Progenitor cell of endocrine pancreas (in vitro differentiated cells): ENCODE data around the gene AP1AR. TPM values are rescaled to one million over a fixed set of nuclear protein-coding genes. Genes with fewer than 3 reads are reported as not detected.
"Not testable (repeated sequence)": the region's sequence is repeated elsewhere in the genome, so short reads cannot be mapped to it uniquely, and the experiment has no call there.

ENCODE experiments used
- DNase-seq: peaks from one replicate; pipeline ENCODE4 v3.0.0; 2021; ENCODE audit warnings: low spot score; ENCODE audit not compliant: unreplicated experiment
- H3K27ac Mint-ChIP-seq: 2 replicates; pipeline ENCODE4 v1.8.0; 2021; ENCODE audit warnings: mild to moderate bottlenecking, moderate library complexity, mixed read lengths
- H3K27me3 Mint-ChIP-seq: 2 replicates; pipeline ENCODE4 v1.8.0; 2021; ENCODE audit warnings: mixed read lengths
- H3K36me3 Mint-ChIP-seq: 2 replicates; pipeline ENCODE4 v1.8.0; 2022; ENCODE audit warnings: mixed read lengths; ENCODE audit not compliant: insufficient read depth
- H3K4me1 Mint-ChIP-seq: 2 replicates; pipeline ENCODE4 v1.8.0; 2021; ENCODE audit warnings: low read depth, mixed read lengths
- H3K4me3 Mint-ChIP-seq: 2 replicates; pipeline ENCODE4 v1.8.0; 2021; ENCODE audit warnings: low read depth, mild to moderate bottlenecking, moderate library complexity, mixed read lengths
- H3K9me3 Mint-ChIP-seq: 2 replicates; pipeline ENCODE4 v1.8.0; 2021; ENCODE audit warnings: low read depth, mixed read lengths
- CTCF ChIP-seq: fragments of 200-600 bp; sonication (generic); IDR thresholded peaks from one replicate; pipeline ENCODE4 v1.5.0; 2021; ENCODE audit warnings: antibody characterized with exemption, mild to moderate bottlenecking; ENCODE audit not compliant: unreplicated experiment
- total RNA-seq: library from RNA; stranded (reverse); gene quantifications from 2 replicates; pipeline ENCODE4 v1.2.1, GENCODE V29; 2021

AP1AR gene
- total RNA-seq, 1 donor from 2014 or later = 17.0 TPM

GRCh38 chr4:112201915-112202505 lies 29.6 kb upstream of the AP1AR start:
- H3K36me3 Mint-ChIP-seq = no peaks in the 10 kb centered on the region
- TF ChIP-seq CTCF = no peak
- DNase-seq = no peak
- H3K4me3 Mint-ChIP-seq = no peak overlapping the region
- no peaks in the 10 kb centered on the region for H3K27me3 Mint-ChIP-seq
- peaks cover 4% of the 10 kb centered on the region for H3K4me1 Mint-ChIP-seq
- no peak overlapping the region for H3K27ac Mint-ChIP-seq
- no peaks in the 10 kb centered on the region for H3K9me3 Mint-ChIP-seq

GRCh38 chr4:112203593-112203992 lies 28.0 kb upstream of the AP1AR start:
- Mint-ChIP-seq H3K4me1 (peaks cover 4% of the 10 kb centered on the region), H3K4me3 (no peak overlapping the region), H3K27me3 (no peaks in the 10 kb centered on the region), H3K9me3 (no peaks in the 10 kb centered on the region), H3K36me3 (no peaks in the 10 kb centered on the region), H3K27ac (no peak overlapping the region)
- no peak for DNase-seq
- TF ChIP-seq CTCF = no peak

GRCh38 chr4:112206431-112206830 lies 25.2 kb upstream of the AP1AR start:
- no peak for TF ChIP-seq CTCF
- no peak for DNase-seq
- Mint-ChIP-seq H3K27me3 (no peaks in the 10 kb centered on the region), H3K4me1 (peaks cover 4% of the 10 kb centered on the region), H3K4me3 (no peak overlapping the region), H3K36me3 (no peaks in the 10 kb centered on the region), H3K9me3 (no peaks in the 10 kb centered on the region), H3K27ac (no peak overlapping the region)

GRCh38 chr4:112208137-112209095 lies 23.2 kb upstream of the AP1AR start:
- DNase-seq, H3K27me3 Mint-ChIP-seq, H3K36me3 Mint-ChIP-seq, H3K27ac Mint-ChIP-seq, H3K9me3 Mint-ChIP-seq, H3K4me1 Mint-ChIP-seq, H3K4me3 Mint-ChIP-seq: not testable (repeated sequence)

- no peak for TF ChIP-seq CTCF
Measured at GRCh38 chr4:112210777-112211176, 20.8 kb upstream of the AP1AR start.

More at GRCh38 chr4:112210777-112211176, 20.8 kb upstream of the AP1AR start:
- no peaks in the 10 kb centered on the region for H3K9me3 Mint-ChIP-seq
- H3K27me3 Mint-ChIP-seq = no peaks in the 10 kb centered on the region
- no peaks in the 10 kb centered on the region for H3K4me1 Mint-ChIP-seq
- H3K36me3 Mint-ChIP-seq = no peaks in the 10 kb centered on the region
- no peak for DNase-seq
- no peak overlapping the region for H3K4me3 Mint-ChIP-seq
- H3K27ac Mint-ChIP-seq = no peak overlapping the region
